Liver (tissue), 9 donors: ENCODE data around the gene DLL1. TPM values are rescaled to one million over a fixed set of nuclear protein-coding genes. Genes with fewer than 3 reads are reported as not detected.

Experiments
- DNase-seq: peaks from one replicate; pipeline ENCODE4 v3.0.0-alpha.2; 2017; ENCODE audit warnings: low spot score
- H3K27ac ChIP-seq, 2 donors: one replicate each; pipeline ENCODE4 v1.7.0; 2013; ENCODE audit warnings: inconsistent platforms in 2 of 2, low read length in 2 of 2, control low read depth in 1 of 2, low read depth in 1 of 2, mild to moderate bottlenecking in 1 of 2
- H3K27me3 ChIP-seq, 4 donors: one replicate each; pipeline versions ENCODE4 v1.6.1 to v1.7.0; 2013; ENCODE audit warnings: low read length in 3 of 4, inconsistent platforms in 1 of 4, mild to moderate bottlenecking in 1 of 4, moderate library complexity in 1 of 4; ENCODE audit not compliant: control insufficient read depth in 4 of 4, insufficient read depth in 4 of 4
- H3K36me3 ChIP-seq, 4 donors: one replicate each; pipeline versions ENCODE4 v1.6.1 to v1.7.0; 2013; ENCODE audit warnings: low read length in 3 of 4, mild to moderate bottlenecking in 3 of 4, low read depth in 1 of 4, moderate library complexity in 1 of 4; ENCODE audit not compliant: control insufficient read depth in 4 of 4, insufficient read depth in 3 of 4
- H3K4me1 ChIP-seq, 4 donors: one replicate each; pipeline versions ENCODE4 v1.6.1 to v1.7.0; 2013; ENCODE audit warnings: low read length in 3 of 4, mild to moderate bottlenecking in 3 of 4, moderate library complexity in 1 of 4; ENCODE audit not compliant: control insufficient read depth in 4 of 4, insufficient read depth in 4 of 4
- H3K4me3 ChIP-seq, 3 donors: one replicate each; pipeline versions ENCODE4 v1.6.1 to v1.7.0; 2013; ENCODE audit warnings: low read length in 3 of 3, control low read depth in 1 of 3, low read depth in 1 of 3, mild to moderate bottlenecking in 1 of 3
- H3K9ac ChIP-seq, 2 donors: one replicate each; pipeline ENCODE4 v1.7.0; 2013; ENCODE audit warnings: low read length in 2 of 2, mild to moderate bottlenecking in 2 of 2, moderate library complexity in 2 of 2, control low read depth in 1 of 2, low read depth in 1 of 2
- H3K9me3 ChIP-seq, 4 donors: one replicate each; pipeline versions ENCODE4 v1.6.1 to v1.7.0; 2013; ENCODE audit warnings: low read length in 3 of 4; ENCODE audit not compliant: control insufficient read depth in 4 of 4
- FOXA2 ChIP-seq: IDR thresholded peaks from 2 replicates; pipeline ENCODE4 v1.6.1; 2016; ENCODE audit warnings: antibody characterized with exemption
- GABPA ChIP-seq, 2 donors: IDR thresholded peaks in 1 of 2; conservative IDR thresholded peaks in 1 of 2; 2 replicates each; pipeline ENCODE4 v1.6.1; 2016; ENCODE audit warnings: antibody characterized with exemption in 2 of 2, mild to moderate bottlenecking in 1 of 2, moderate library complexity in 1 of 2
- HNF4G ChIP-seq: IDR thresholded peaks from 2 replicates; pipeline ENCODE4 v1.6.1; 2016; ENCODE audit warnings: antibody characterized with exemption
- JUND ChIP-seq, 2 donors: IDR thresholded peaks; 2 replicates each; pipeline ENCODE4 v1.6.1; 2016; ENCODE audit warnings: antibody characterized with exemption in 2 of 2
- NR2F2 ChIP-seq: IDR thresholded peaks from 2 replicates; pipeline ENCODE4 v1.6.1; 2016; ENCODE audit warnings: antibody characterized with exemption
- RAD21 ChIP-seq, 2 donors: IDR thresholded peaks; 2 replicates each; pipeline ENCODE4 v1.6.1; 2016; ENCODE audit warnings: antibody characterized with exemption in 2 of 2, mild to moderate bottlenecking in 2 of 2
- SP1 ChIP-seq: IDR thresholded peaks from 2 replicates; pipeline ENCODE4 v1.6.1; 2018; ENCODE audit warnings: antibody characterized with exemption, mild to moderate bottlenecking
- WGBS: extraction: QIAGEN DNeasy Blood & Tissue Kit; methylation state at CpG from one replicate; pipeline ENCODE4 v1.1.7; 2013; 5-methylcytosine and 5-hydroxymethylcytosine counted together
- polyA plus RNA-seq, 2 donors: library from polyadenylated mRNA; stranded (reverse) in 1 of 2; unstranded in 1 of 2; fragments of 200-250 nt in 1 of 2; fragments of >200 nt in 1 of 2; fragmentation: Nextera tagmentation in 1 of 2; extraction: Ambion mirVana in 1 of 2; gene quantifications; one replicate each; pipeline versions ENCODE4 v1.2.1 to v1.2.3, GENCODE V29; 2013 to 2015
- total RNA-seq, 2 donors: library from RNA; depleted of rRNA; stranded (reverse); fragments of >200 nt; gene quantifications; one replicate each; pipeline ENCODE4 v1.2.3, GENCODE V29; 2014
- TF ChIP-seq, protein P1 (sequence below): IDR thresholded peaks from 2 replicates; pipeline ENCODE4 v1.6.1; 2016; ENCODE audit warnings: antibody characterized with exemption
- TF ChIP-seq, protein P2 (sequence below): fragments of 150-350 bp; IDR thresholded peaks from 2 replicates; pipeline ENCODE4 v1.5.1; 2017; ENCODE audit warnings: improper control_type of control experiment, low read depth, low read length; ENCODE audit not compliant: missing input control
- TF ChIP-seq, protein P3 (sequence below): IDR thresholded peaks from 2 replicates; pipeline ENCODE4 v1.6.1; 2016; ENCODE audit warnings: antibody characterized with exemption
- donor health status: healthy.
- donor health status: healthy.
- donor health status: healthy.
- donor health status: healthy.
- donor health status: healthy.

The DLL1 gene
- total and polyA plus RNA-seq, 4 donors, result 1.0 to 2.3 (median 1.7) TPM

DNA sequence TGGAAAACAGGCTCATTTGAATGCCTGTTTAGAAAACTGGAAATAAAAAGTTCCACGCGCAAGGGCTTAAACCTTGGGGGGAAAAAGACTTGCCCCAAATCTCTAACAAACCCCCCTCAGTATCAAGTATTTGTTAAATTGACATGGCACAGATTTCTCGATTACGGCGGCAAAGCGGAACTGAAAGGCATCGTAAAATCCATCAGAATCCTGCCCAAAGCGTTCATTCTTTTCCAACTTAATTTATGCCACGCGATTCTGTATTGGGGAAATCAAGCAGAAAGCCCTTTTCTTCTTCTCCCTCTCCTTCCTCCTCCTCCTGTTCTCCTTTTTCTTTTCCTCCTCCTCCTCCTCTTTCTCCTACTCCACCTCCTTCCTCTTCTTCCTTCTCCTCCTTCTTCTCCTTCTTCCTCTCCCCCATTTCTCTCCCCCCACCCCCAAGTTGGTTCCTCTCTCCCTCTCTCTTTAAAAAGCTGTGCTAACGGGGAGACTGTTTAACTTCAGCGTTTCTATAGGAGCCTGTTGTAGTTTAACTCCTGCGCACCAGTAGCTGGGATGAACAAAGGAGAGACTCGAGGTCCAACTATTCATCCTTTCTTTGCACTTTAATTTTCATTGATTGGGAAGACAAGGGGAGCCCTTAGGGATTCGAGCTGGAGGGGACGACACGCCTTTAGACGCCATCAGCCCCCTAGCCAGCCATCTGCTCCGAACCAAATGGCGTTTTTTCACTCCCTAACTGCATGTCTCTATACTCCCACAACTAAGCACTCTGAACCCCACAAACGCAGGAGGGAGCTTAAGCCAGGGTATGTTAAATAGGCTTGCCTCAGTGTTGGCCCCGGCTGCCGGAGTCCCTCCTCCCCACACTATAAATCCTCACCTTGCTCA lies 2.7 kb upstream of the DLL1 start:
- no peak overlapping the region for H3K4me3 ChIP-seq
- WGBS, result 18% methylated on average over 23 of the region's 23 CpGs
- no peaks in the 10 kb centered on the region for H3K9me3 ChIP-seq
- TF ChIP-seq, protein P1, sequence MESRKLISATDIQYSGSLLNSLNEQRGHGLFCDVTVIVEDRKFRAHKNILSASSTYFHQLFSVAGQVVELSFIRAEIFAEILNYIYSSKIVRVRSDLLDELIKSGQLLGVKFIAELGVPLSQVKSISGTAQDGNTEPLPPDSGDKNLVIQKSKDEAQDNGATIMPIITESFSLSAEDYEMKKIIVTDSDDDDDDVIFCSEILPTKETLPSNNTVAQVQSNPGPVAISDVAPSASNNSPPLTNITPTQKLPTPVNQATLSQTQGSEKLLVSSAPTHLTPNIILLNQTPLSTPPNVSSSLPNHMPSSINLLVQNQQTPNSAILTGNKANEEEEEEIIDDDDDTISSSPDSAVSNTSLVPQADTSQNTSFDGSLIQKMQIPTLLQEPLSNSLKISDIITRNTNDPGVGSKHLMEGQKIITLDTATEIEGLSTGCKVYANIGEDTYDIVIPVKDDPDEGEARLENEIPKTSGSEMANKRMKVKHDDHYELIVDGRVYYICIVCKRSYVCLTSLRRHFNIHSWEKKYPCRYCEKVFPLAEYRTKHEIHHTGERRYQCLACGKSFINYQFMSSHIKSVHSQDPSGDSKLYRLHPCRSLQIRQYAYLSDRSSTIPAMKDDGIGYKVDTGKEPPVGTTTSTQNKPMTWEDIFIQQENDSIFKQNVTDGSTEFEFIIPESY, result no peak
- TF ChIP-seq FOXA2, result no peak
- H3K27ac ChIP-seq, result no peak overlapping the region
- peaks cover 12 to 65% (median 39%) of the 10 kb centered on the region in 4 donors for H3K4me1 ChIP-seq
- peaks cover 0 to 19% (median 5%) of the 10 kb centered on the region in 4 donors for H3K27me3 ChIP-seq
- H3K9ac ChIP-seq, result no peak overlapping the region
- DNase-seq, result no peak
- H3K36me3 ChIP-seq, result no peaks in the 10 kb centered on the region

DNA sequence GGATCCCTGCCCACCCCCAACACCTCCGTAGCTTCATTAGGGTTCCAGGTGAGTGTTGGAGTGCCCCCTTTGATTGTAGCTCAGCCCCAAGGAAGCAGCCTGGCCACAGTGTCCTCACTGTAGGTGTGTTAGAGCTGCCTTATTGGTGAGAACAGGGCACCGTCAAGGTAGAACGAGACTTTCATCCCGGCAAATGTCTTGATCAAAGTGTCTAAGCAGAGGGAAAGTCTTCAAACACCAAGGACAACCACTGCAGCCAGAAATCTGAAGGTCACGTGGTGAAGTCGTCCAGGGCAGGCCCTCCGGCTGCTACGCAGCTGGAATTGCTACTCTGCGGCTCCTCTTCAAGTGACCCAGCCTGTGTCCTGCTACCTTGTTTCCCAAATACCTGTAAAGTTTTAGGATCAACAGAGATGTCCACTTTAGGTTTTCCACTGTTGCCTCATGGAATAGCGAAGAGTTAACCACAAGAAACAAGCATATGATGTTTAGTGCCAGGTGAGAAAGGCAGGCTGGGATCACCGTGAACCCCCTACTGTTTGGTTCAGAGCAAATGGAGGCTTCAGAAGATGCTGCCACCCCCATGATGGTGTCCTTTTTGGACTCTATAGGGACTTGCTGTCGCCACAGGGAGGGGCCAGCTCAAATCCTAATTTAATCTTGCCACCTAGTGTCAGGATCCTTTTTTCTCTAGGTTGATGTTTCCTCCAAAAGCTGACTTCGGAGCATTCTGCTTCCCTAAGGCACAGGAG lies 1.7 kb upstream of the DLL1 start:
- H3K4me1 ChIP-seq, result peaks cover 13 to 74% (median 39%) of the 10 kb centered on the region in 4 donors
- no peak overlapping the region for H3K9ac ChIP-seq
- 15% methylated on average over 13 of the region's 13 CpGs for WGBS
- no peaks in the 10 kb centered on the region for H3K36me3 ChIP-seq
- no peaks in the 10 kb centered on the region for H3K9me3 ChIP-seq
- peaks cover 0 to 16% (median 8%) of the 10 kb centered on the region in 4 donors for H3K27me3 ChIP-seq
- H3K27ac ChIP-seq, result no peak overlapping the region
- peak; percentile 71 to 73 for TF ChIP-seq RAD21 (IDR thresholded peaks at IDR 0.05)
- TF ChIP-seq, protein P2, sequence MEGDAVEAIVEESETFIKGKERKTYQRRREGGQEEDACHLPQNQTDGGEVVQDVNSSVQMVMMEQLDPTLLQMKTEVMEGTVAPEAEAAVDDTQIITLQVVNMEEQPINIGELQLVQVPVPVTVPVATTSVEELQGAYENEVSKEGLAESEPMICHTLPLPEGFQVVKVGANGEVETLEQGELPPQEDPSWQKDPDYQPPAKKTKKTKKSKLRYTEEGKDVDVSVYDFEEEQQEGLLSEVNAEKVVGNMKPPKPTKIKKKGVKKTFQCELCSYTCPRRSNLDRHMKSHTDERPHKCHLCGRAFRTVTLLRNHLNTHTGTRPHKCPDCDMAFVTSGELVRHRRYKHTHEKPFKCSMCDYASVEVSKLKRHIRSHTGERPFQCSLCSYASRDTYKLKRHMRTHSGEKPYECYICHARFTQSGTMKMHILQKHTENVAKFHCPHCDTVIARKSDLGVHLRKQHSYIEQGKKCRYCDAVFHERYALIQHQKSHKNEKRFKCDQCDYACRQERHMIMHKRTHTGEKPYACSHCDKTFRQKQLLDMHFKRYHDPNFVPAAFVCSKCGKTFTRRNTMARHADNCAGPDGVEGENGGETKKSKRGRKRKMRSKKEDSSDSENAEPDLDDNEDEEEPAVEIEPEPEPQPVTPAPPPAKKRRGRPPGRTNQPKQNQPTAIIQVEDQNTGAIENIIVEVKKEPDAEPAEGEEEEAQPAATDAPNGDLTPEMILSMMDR, result peak; percentile 22
- TF ChIP-seq NR2F2, result no peak
- no peak for DNase-seq
- no peak overlapping the region for H3K4me3 ChIP-seq

DNA sequence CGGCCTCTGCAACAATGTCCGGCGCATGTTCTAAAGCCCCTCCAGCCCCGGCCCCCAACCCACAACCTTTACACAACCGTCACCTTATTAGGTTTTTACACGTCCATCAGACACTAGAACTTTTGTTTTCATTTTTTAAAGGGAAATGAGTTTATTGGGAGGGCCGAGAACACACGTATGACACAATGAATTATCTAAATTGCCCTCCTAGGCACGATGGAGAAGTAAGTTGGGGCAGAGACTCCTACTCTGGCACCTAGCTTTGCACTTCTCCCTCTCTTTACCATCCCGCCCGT lies 1.2 kb upstream of the DLL1 start:
- peak overlapping the region in 1 of 3 donors; percentile 69 for H3K4me3 ChIP-seq
- no peak for TF ChIP-seq GABPA (IDR thresholded peaks at IDR 0.05 in 1 of 2, conservative IDR thresholded peaks at IDR 0.05 in 1 of 2)
- TF ChIP-seq, protein P3, sequence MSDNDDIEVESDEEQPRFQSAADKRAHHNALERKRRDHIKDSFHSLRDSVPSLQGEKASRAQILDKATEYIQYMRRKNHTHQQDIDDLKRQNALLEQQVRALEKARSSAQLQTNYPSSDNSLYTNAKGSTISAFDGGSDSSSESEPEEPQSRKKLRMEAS, result no peak
- TF ChIP-seq RAD21 (IDR thresholded peaks at IDR 0.05), result no peak
- TF ChIP-seq SP1, result no peak
- no peak for TF ChIP-seq HNF4G
- TF ChIP-seq, protein P1, result no peak
- TF ChIP-seq JUND (IDR thresholded peaks at IDR 0.05), result no peak
- no peak for TF ChIP-seq FOXA2
- TF ChIP-seq, protein P2, result no peak
- no peak for TF ChIP-seq NR2F2
- H3K9me3 ChIP-seq, result no peaks in the 10 kb centered on the region
- H3K27ac ChIP-seq, result no peak overlapping the region
- no peak overlapping the region for H3K9ac ChIP-seq
- no peaks in the 10 kb centered on the region for H3K36me3 ChIP-seq
- H3K27me3 ChIP-seq, result peaks cover 0 to 16% (median 9%) of the 10 kb centered on the region in 4 donors
- no peak for DNase-seq
- WGBS, result 11% methylated on average over 11 of the region's 11 CpGs
- peaks cover 13 to 77% (median 39%) of the 10 kb centered on the region in 4 donors for H3K4me1 ChIP-seq
